ENCODE results near the gene SNTG2. TPM values are rescaled to one million over a fixed set of nuclear protein-coding genes. Genes with fewer than 3 reads are reported as not detected.

SNTG2 gene
- total RNA-seq, 2 experiments from 2014 or later: not detected

DNA sequence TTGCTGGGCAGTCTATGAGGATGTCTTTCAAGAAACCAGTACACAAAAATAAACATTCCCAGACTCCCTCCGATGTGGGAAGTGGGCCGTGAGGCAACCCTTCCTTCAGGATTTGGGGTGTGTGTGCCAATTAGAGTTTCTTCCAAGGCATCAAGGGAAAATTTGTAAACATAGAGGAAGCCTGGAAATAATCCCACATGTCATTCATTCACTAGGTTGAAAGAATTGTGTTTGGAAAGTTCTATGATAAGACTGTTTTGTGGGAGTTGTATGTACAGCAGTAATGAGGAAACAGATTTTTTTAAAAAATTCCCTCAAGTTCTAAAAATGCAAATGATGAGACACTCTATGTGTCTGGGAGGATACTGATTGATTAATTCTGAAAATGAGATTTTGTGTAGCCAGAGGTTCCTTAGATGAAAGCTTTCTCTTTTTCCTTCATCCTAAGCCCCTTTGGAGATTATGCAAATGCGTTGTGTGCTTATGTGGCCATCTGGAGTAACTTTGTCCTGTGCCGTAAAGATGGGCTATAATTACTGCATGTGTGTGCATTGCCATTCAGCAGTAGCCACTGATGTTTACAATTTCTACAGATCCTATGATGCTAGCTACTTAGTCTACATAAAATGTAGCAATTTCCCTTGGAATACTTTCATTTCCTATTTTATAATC lies 354.8 kb downstream of the SNTG2 start:
- ChIA-PET POLR2A (no interaction called here), CTCF (ENCODE audit: unreplicated experiment) (no interaction called here)
- intact Hi-C loops (cut with micrococcal nuclease; ENCODE audit: unreplicated experiment): no loop called here
- no peaks in the 10 kb centered on the region for H3K9me2 ChIP-seq (ENCODE audit: insufficient read depth, low read length)
- DNase-seq (ENCODE audit: low spot score): no peak
- no peaks in the 10 kb centered on the region for H3K9me3 ChIP-seq (ENCODE audit: low read length)
- H3K79me2 ChIP-seq (ENCODE audit: insufficient read depth, low read depth, low read length): no peaks in the 10 kb centered on the region
- no peak overlapping the region for H3K27ac ChIP-seq (ENCODE audit: low read depth, low read length, poor library complexity, severe bottlenecking)
- no peaks in the 10 kb centered on the region for H3K4me1 ChIP-seq (ENCODE audit: insufficient read depth, low read length, poor library complexity, severe bottlenecking)
- H3K4me3 ChIP-seq (ENCODE audit: low read depth, low read length, poor library complexity, severe bottlenecking): no peak overlapping the region
- H4K20me1 ChIP-seq (ENCODE audit: insufficient read depth, low read length): no peaks in the 10 kb centered on the region
- TF ChIP-seq EZH2phosphoT487 (IDR thresholded peaks at IDR 0.05; ENCODE audit: borderline replicate concordance, low read depth, low read length): no peak
- TF ChIP-seq, protein P1, sequence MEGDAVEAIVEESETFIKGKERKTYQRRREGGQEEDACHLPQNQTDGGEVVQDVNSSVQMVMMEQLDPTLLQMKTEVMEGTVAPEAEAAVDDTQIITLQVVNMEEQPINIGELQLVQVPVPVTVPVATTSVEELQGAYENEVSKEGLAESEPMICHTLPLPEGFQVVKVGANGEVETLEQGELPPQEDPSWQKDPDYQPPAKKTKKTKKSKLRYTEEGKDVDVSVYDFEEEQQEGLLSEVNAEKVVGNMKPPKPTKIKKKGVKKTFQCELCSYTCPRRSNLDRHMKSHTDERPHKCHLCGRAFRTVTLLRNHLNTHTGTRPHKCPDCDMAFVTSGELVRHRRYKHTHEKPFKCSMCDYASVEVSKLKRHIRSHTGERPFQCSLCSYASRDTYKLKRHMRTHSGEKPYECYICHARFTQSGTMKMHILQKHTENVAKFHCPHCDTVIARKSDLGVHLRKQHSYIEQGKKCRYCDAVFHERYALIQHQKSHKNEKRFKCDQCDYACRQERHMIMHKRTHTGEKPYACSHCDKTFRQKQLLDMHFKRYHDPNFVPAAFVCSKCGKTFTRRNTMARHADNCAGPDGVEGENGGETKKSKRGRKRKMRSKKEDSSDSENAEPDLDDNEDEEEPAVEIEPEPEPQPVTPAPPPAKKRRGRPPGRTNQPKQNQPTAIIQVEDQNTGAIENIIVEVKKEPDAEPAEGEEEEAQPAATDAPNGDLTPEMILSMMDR (conservative IDR thresholded peaks at IDR 0.05; ENCODE audit: low read length): no peak
- BruUV-seq (replicated peaks): no TSS peak
- no peak overlapping the region for H2AFZ ChIP-seq (ENCODE audit: low read length)
- H3K4me2 ChIP-seq (ENCODE audit: low read length): no peak overlapping the region
- H3K36me3 ChIP-seq (ENCODE audit: insufficient read depth, low read length): no peaks in the 10 kb centered on the region

DNA sequence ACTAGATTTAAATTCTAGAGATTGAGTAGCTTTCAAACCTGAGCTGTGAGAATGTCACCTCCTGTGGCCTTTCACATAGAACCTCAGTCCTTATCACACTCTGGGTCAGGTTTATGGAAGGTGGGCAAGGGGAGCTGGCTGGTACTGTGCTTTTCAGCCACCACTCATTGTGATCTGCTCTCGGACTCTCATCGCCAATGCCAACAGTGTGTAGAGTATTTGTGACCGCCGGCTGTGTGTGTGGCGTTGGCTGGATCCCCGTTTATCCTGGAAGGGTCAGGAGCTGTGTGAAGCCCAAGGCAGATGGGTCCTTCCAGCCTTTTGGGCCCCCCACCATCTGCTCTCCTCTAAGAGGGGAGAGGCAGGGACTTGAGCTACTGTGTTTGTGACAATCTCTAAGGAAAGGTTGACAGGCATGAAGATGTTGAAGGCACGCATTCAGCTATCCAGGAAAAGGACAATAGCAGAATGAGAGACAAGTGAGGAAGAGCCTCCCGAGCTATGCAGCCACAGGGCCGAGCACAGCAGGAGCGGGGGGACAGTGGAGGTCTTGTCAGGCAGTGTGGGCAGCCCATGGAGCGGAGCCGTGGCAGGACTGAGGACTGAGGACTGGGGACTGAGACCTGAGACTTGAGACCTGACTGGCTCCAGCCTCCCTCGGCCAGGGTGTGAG lies 355.5 kb downstream of the SNTG2 start:
- no peak for DNase-seq (ENCODE audit: low spot score)
- no peaks in the 10 kb centered on the region for H3K4me1 ChIP-seq (ENCODE audit: insufficient read depth, low read length, poor library complexity, severe bottlenecking)
- H4K20me1 ChIP-seq (ENCODE audit: insufficient read depth, low read length): no peaks in the 10 kb centered on the region
- no TSS peak for BruUV-seq (replicated peaks)
- no peaks in the 10 kb centered on the region for H3K9me3 ChIP-seq (ENCODE audit: low read length)
- intact Hi-C loops (cut with micrococcal nuclease; ENCODE audit: unreplicated experiment): no loop called here
- no peaks in the 10 kb centered on the region for H3K79me2 ChIP-seq (ENCODE audit: insufficient read depth, low read depth, low read length)
- TF ChIP-seq, protein P1 (conservative IDR thresholded peaks at IDR 0.05; ENCODE audit: low read length): no peak
- TF ChIP-seq EZH2phosphoT487 (IDR thresholded peaks at IDR 0.05; ENCODE audit: borderline replicate concordance, low read depth, low read length): no peak
- H3K4me2 ChIP-seq (ENCODE audit: low read length): no peak overlapping the region
- H3K9me2 ChIP-seq (ENCODE audit: insufficient read depth, low read length): no peaks in the 10 kb centered on the region
- H3K27ac ChIP-seq (ENCODE audit: low read depth, low read length, poor library complexity, severe bottlenecking): no peak overlapping the region
- H3K4me3 ChIP-seq (ENCODE audit: low read depth, low read length, poor library complexity, severe bottlenecking): no peak overlapping the region
- H2AFZ ChIP-seq (ENCODE audit: low read length): no peak overlapping the region
- ChIA-PET CTCF (ENCODE audit: unreplicated experiment) (no interaction called here), POLR2A (no interaction called here)
- no peaks in the 10 kb centered on the region for H3K36me3 ChIP-seq (ENCODE audit: insufficient read depth, low read length)
